Measurements from ENCODE around the gene GSG1L.

- TF ChIP-seq, protein P1, sequence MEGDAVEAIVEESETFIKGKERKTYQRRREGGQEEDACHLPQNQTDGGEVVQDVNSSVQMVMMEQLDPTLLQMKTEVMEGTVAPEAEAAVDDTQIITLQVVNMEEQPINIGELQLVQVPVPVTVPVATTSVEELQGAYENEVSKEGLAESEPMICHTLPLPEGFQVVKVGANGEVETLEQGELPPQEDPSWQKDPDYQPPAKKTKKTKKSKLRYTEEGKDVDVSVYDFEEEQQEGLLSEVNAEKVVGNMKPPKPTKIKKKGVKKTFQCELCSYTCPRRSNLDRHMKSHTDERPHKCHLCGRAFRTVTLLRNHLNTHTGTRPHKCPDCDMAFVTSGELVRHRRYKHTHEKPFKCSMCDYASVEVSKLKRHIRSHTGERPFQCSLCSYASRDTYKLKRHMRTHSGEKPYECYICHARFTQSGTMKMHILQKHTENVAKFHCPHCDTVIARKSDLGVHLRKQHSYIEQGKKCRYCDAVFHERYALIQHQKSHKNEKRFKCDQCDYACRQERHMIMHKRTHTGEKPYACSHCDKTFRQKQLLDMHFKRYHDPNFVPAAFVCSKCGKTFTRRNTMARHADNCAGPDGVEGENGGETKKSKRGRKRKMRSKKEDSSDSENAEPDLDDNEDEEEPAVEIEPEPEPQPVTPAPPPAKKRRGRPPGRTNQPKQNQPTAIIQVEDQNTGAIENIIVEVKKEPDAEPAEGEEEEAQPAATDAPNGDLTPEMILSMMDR (IDR thresholded peaks at IDR 0.05; ENCODE audit: low read depth, low read length, missing input control), result no peak
- no peak for TF ChIP-seq SP1 (IDR thresholded peaks at IDR 0.05)
- no peak for TF ChIP-seq JUND (IDR thresholded peaks at IDR 0.05)
Measured at GRCh38 chr16:27928542-27928941, 135.0 kb downstream of the GSG1L start.
